ENCODE measurements around the gene AIMP2.

DNA sequence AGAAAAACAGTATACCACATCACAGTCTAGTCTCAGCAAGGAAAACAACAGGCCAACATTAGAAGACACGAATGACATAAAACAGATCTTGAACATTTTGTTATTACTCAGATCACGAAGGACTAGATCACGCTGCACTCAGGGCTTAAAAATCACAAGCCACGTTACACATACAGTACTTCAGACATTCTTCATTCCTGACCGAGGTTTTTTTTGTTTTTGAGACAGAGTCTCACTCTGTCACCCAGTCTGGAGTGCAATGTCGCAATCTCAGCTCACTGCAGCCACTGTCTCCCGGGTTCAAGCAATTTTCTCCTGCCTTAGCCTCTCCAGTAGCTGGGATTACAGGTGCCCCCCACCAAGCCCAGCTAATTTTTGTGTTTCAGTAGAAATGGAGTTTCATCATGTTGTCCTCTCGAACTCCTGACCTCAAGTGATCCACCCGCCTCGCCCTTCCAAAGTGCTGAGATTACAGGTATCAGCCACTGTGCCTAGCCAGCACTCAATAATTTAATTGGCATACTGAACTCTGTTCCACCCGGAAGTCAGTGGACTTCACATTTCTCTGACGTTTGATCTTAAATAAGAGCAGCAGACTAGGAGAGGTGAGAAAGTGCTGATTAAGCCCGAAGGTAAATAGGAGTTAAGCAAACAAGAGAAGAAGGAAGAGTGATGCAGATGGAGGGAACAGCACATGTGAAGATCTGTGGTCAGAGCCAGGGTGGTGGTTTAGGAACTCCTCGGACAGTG lies 3.5 kb downstream of the AIMP2 start:
- no peak for TF ChIP-seq EZH2 (IDR thresholded peaks at IDR 0.05; ENCODE audit: borderline replicate concordance, low read length)
- TF ChIP-seq, protein P1, sequence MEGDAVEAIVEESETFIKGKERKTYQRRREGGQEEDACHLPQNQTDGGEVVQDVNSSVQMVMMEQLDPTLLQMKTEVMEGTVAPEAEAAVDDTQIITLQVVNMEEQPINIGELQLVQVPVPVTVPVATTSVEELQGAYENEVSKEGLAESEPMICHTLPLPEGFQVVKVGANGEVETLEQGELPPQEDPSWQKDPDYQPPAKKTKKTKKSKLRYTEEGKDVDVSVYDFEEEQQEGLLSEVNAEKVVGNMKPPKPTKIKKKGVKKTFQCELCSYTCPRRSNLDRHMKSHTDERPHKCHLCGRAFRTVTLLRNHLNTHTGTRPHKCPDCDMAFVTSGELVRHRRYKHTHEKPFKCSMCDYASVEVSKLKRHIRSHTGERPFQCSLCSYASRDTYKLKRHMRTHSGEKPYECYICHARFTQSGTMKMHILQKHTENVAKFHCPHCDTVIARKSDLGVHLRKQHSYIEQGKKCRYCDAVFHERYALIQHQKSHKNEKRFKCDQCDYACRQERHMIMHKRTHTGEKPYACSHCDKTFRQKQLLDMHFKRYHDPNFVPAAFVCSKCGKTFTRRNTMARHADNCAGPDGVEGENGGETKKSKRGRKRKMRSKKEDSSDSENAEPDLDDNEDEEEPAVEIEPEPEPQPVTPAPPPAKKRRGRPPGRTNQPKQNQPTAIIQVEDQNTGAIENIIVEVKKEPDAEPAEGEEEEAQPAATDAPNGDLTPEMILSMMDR (conservative IDR thresholded peaks at IDR 0.05 in 1 of 2, IDR thresholded peaks at IDR 0.05 in 1 of 2; ENCODE audit: extremely low read depth in 1 of 2, insufficient read depth in 1 of 2, low read depth in 1 of 2, low read length in 2 of 2): no peak
